BJ (cell line): ENCODE results near the gene PALM. TPM values are rescaled to one million over a fixed set of nuclear protein-coding genes. Genes with fewer than 3 reads are reported as not detected.

Experiments used
- CTCF ChIA-PET: fragments of 350-600 bp; formaldehyde crosslinking; extraction: SDS; loops from one replicate; lab custom pipeline; 2021; ENCODE audit warnings: antibody characterized with exemption, inconsistent platforms; lab: Yijun Ruan, JAX
- POLR2A ChIA-PET: fragments of 300-600 bp; sonication (Branson Sonifier 250); formaldehyde crosslinking; extraction: SDS; loops from one replicate; lab custom pipeline; 2021; ENCODE audit warnings: antibody characterized with exemption; lab: Charles Lee
- DNase-seq: peaks from one replicate; pipeline ENCODE4 v3.0.0-alpha.2; 2011; ENCODE audit warnings: low read depth
- H3K27me3 ChIP-seq: 2 replicates; pipeline ENCODE4 v1.6.0; 2011; ENCODE audit warnings: low read length; ENCODE audit not compliant: control insufficient read depth, insufficient read depth
- H3K36me3 ChIP-seq: 2 replicates; pipeline ENCODE4 v1.5.1; 2011; ENCODE audit warnings: low read length; ENCODE audit not compliant: control insufficient read depth, insufficient read depth
- H3K4me3 ChIP-seq: 2 replicates; pipeline ENCODE4 v1.5.1; 2011; ENCODE audit warnings: low read depth, mild to moderate bottlenecking, control low read depth, low read length
- CTCF ChIP-seq: IDR thresholded peaks from 2 replicates; pipeline ENCODE4 v1.5.1; 2011; ENCODE audit warnings: low read depth, mild to moderate bottlenecking, control low read depth, inconsistent platforms, low read length, moderate library complexity; ENCODE audit not compliant: insufficient read depth
- polyA plus RNA-seq: library from polyadenylated mRNA; depleted of rRNA; stranded (reverse); fragments of >200 nt; gene quantifications from 2 replicates; pipeline ENCODE4 v1.2.3, GENCODE V29; 2011

PALM gene
- polyA plus RNA-seq, 1 experiment = 1.2 TPM

- Histone ChIP-seq H3K36me3 (no peaks in the 10 kb centered on the region), H3K27me3 (no peaks in the 10 kb centered on the region), H3K4me3 (no peak overlapping the region)
- no peak for TF ChIP-seq CTCF
- POLR2A ChIA-PET = no interaction called here
- CTCF ChIA-PET = interaction anchor here (1.1 to 1.5 kb wide), 6 partner anchors 9 to 211 kb away, joined by 3 to 7 read pairs (median 4); partner anchors contain the start of gene WDR18
- DNase-seq = no peak
Observed at GRCh38 chr19:772730-773436, 64.1 kb downstream of the PALM start.

- POLR2A ChIA-PET = no interaction called here
- CTCF ChIA-PET = interaction anchor here (1.5 kb wide), 1 partner anchor 225 kb away, joined by 3 read pairs; no protein-coding TSS in a partner anchor
- Histone ChIP-seq H3K36me3 (no peaks in the 10 kb centered on the region), H3K4me3 (no peak overlapping the region), H3K27me3 (no peaks in the 10 kb centered on the region)
- TF ChIP-seq CTCF = no peak
- no peak for DNase-seq
Observed at GRCh38 chr19:776549-776948, 67.8 kb downstream of the PALM start.

GRCh38 chr19:778910-779653 is 70.3 kb downstream of the PALM start:
- no peaks in the 10 kb centered on the region for H3K36me3 ChIP-seq
- CTCF ChIA-PET = interaction anchor here (0.7 to 1.1 kb wide), 4 partner anchors 9 to 90 kb away, joined by 3 to 4 read pairs (median 4); no protein-coding TSS in a partner anchor
- H3K27me3 ChIP-seq = no peaks in the 10 kb centered on the region
- no peak overlapping the region for H3K4me3 ChIP-seq
- POLR2A ChIA-PET = interaction anchor here (0.7 kb wide), 1 partner anchor 23 kb away, joined by 4 read pairs; no protein-coding TSS in a partner anchor
- peak; percentile 87 for DNase-seq
- TF ChIP-seq CTCF = no peak

- Histone ChIP-seq H3K36me3 (no peaks in the 10 kb centered on the region), H3K4me3 (no peak overlapping the region), H3K27me3 (no peaks in the 10 kb centered on the region)
- ChIA-PET POLR2A (no interaction called here), CTCF (interaction anchor here (2.2 kb wide), 1 partner anchor 8 kb away, joined by 7 read pairs; no protein-coding TSS in a partner anchor)
- no peak for DNase-seq
- TF ChIP-seq CTCF = no peak
Observed at GRCh38 chr19:780935-781334, 72.2 kb downstream of the PALM start.

GRCh38 chr19:781800-782184 is 73.1 kb downstream of the PALM start:
- H3K27me3 ChIP-seq = no peaks in the 10 kb centered on the region
- CTCF ChIA-PET = interaction anchor here (2.2 kb wide), 1 partner anchor 9 kb away, joined by 7 read pairs; no protein-coding TSS in a partner anchor
- no peaks in the 10 kb centered on the region for H3K36me3 ChIP-seq
- TF ChIP-seq CTCF = no peak
- H3K4me3 ChIP-seq = no peak overlapping the region
- POLR2A ChIA-PET = no interaction called here
- DNase-seq = no peak
